Choroid plexus epithelial cell (primary cell): ENCODE results near the gene SLCO3A1.

Experiments used
- DNase-seq: peaks from one replicate; pipeline ENCODE4 v3.0.0-alpha.2; 2010; ENCODE audit warnings: low read depth
- H3K4me3 ChIP-seq: 2 replicates; pipeline ENCODE4 v1.5.1; 2011; ENCODE audit warnings: low read depth, mild to moderate bottlenecking, control low read depth, low read length, moderate library complexity
- CTCF ChIP-seq: conservative IDR thresholded peaks from 2 replicates; pipeline ENCODE4 v1.5.1; 2011; ENCODE audit warnings: low read depth, mild to moderate bottlenecking, control low read depth, inconsistent platforms, low read length, moderate library complexity

SLCO3A1 gene

GRCh38 chr15:92082006-92082843, 228.7 kb downstream of the SLCO3A1 start:
- TF ChIP-seq CTCF: peak; percentile 83
- H3K4me3 ChIP-seq: no peak overlapping the region
- peak; percentile 68 for DNase-seq

DNA sequence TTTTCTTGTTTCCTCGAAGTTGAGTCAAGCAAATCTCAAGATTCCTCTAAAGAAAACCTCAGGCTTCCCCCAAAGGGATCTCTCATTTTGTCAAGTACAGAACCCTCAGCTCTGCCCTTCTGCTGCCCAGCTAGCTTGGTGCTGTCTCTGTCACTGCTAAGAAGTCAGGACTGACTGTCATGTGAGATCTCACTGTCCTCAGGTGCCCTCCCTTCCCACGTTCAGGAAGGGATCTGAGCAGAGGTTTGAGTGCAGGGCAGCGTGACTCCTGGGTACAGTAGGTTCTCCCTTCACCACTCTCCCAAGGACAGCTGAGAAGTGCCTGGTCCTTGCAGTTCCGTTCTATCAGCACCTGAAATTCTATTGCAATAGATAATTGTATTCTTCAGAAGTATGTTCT, 229.7 kb downstream of the SLCO3A1 start:
- DNase-seq: no peak
- no peak for TF ChIP-seq CTCF
- H3K4me3 ChIP-seq: no peak overlapping the region

- no peak for TF ChIP-seq CTCF
- DNase-seq: no peak
- no peak overlapping the region for H3K4me3 ChIP-seq
Measured at GRCh38 chr15:92087211-92087610, 233.7 kb downstream of the SLCO3A1 start.

DNA sequence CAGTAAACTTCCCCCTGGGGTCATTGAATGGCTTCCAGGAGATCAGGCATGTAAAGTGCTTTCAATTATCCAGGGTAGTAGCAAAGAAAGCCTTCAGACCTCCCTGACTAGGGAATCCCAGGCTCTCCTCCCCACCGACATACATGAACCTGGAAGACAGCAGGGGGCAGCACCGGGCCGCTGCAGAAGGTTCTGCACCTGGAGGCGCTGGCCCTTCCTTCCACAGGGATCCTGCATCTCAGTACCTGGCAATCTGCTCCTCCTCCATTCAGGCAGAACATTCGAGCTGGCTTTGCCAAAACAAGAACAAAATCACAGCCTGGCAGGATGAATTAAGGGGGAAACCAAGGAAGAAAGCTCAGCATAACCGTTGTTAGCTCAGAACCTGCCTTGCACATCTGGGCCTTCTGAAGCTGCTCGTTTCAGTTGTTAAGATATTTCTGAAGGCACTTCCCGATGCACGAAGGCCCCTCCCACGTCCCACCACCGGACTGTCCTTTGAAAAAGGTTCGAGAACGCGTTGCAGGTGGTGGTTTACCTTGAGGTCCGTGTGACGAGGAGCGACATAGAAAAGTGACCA, 237.7 kb downstream of the SLCO3A1 start:
- peak; percentile 30 for DNase-seq
- no peak overlapping the region for H3K4me3 ChIP-seq
- peak; percentile 53 for TF ChIP-seq CTCF

DNA sequence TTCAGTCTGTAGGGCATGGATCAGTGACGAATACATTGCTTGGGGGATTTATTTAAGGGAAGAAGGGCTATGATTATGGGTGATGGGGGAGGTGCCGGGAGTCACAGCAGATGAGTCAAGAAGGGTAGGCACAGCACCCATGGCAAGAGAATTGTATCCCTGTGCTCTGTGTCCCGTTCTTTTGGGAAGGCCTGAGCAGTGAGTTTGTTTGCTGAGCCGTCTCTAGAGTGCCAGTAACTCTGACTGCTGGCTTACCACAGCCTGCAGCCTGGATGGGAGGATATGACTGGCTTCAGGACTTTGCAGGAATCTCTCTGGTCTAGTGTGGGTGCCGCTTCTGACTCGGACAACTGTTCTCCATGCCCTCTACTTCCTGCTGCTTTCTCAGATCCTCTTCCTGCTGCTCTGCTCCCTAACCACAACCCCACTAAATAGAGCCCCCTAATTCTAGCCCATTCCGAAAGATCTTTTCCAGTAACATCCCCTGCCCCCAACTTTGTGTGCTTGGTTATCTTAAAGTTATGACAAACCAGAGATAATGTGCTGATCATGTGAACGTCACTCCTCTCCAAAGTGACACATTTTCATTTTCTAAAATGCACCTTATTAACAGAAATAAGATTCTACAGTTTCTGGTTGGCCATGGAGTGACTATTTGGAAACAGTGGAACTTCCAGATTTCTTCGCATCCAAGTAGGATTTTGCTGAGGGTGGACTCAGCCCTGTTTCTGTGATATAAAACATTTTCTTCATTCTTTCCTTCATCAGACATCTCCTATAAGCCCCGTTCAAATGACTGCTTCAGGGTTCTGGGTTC, 239.0 kb downstream of the SLCO3A1 start:
- no peak for TF ChIP-seq CTCF
- no peak for DNase-seq
- no peak overlapping the region for H3K4me3 ChIP-seq

DNA sequence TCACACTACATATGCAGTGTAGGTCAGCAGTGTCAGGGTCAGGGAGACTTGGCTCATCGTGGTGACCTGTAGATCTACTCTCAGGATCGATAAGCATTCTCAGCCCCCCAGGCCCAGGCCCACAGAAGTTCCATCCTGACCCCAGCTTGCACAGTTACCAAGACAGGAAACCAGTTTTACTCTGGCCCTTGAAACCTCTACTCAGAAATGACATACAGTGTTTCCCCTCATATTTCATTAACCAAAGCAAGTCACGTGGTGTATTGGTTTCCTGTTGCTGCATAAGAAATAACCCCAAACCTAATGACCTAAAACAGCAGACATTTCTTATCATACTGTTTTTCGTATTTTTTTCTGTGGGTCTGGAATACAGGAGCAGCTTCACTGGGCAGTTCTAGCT, 242.2 kb downstream of the SLCO3A1 start:
- no peak for TF ChIP-seq CTCF
- no peak overlapping the region for H3K4me3 ChIP-seq
- no peak for DNase-seq
